OCI-LY1 (cell line): ENCODE data around the gene KIF23.
A peak's percentile ranks its signal among the peaks of the same experiment; 100 is the strongest.

Experiments
- H2AFZ ChIP-seq: fragments of 200-600 bp; sonication (generic), shearing (Covaris generic); 2 replicates; pipeline ENCODE4 v1.6.0; 2014; ENCODE audit warnings: antibody characterized with exemption, mild to moderate bottlenecking, low read length
- H3F3A ChIP-seq: fragments of 200-600 bp; sonication (generic), shearing (Covaris generic); 2 replicates; pipeline ENCODE4 v1.6.0; 2014; ENCODE audit warnings: mild to moderate bottlenecking, antibody characterized with exemption, low read length, moderate library complexity; ENCODE audit not compliant: insufficient read depth
- H3K27ac ChIP-seq: fragments of 200-600 bp; sonication (generic); 2 replicates; pipeline ENCODE4 v1.5.1; 2014; ENCODE audit warnings: low read length, mixed run types, mild to moderate bottlenecking, low read depth; ENCODE audit not compliant: poor library complexity, severe bottlenecking
- H3K27me3 ChIP-seq: fragments of 200-600 bp; sonication (generic); 2 replicates; pipeline ENCODE4 v1.6.0; 2014; ENCODE audit warnings: antibody characterized with exemption, mild to moderate bottlenecking, low read length, moderate library complexity; ENCODE audit not compliant: insufficient read depth
- H3K36me3 ChIP-seq: fragments of 200-600 bp; sonication (generic); 2 replicates; pipeline ENCODE4 v1.6.1; 2014; ENCODE audit warnings: mild to moderate bottlenecking, antibody characterized with exemption, low read length, moderate library complexity, mixed read lengths; ENCODE audit not compliant: insufficient read depth
- H3K4me1 ChIP-seq: fragments of 200-600 bp; sonication (generic); 2 replicates; pipeline ENCODE4 v1.5.1; 2014; ENCODE audit warnings: mild to moderate bottlenecking, low read length, moderate library complexity; ENCODE audit not compliant: insufficient read depth, severe bottlenecking
- H3K4me2 ChIP-seq: fragments of 200-600 bp; sonication (generic), shearing (Covaris generic); 2 replicates; pipeline ENCODE4 v1.6.1; 2014; ENCODE audit warnings: low read length
- H3K4me3 ChIP-seq: fragments of 200-600 bp; sonication (generic); 2 replicates; pipeline ENCODE4 v1.5.1; 2014; ENCODE audit warnings: low read length, low read depth, mild to moderate bottlenecking, mixed read lengths; ENCODE audit not compliant: poor library complexity, severe bottlenecking
- H3K79me2 ChIP-seq: fragments of 200-600 bp; shearing (Covaris generic); 2 replicates; pipeline ENCODE4 v1.6.1; 2016; ENCODE audit warnings: mixed run types, low read length, mixed read lengths; ENCODE audit not compliant: insufficient read depth
- H3K9ac ChIP-seq: fragments of 200-600 bp; sonication (generic), shearing (Covaris generic); 2 replicates; pipeline ENCODE4 v1.6.1; 2014; ENCODE audit warnings: mild to moderate bottlenecking, low read length, mixed read lengths
- H3K9me2 ChIP-seq: fragments of 200-600 bp; sonication (generic), shearing (Covaris generic); 2 replicates; pipeline ENCODE4 v1.6.1; 2014; ENCODE audit warnings: low read depth, mild to moderate bottlenecking, low read length, mixed read lengths
- H3K9me3 ChIP-seq: fragments of 200-600 bp; shearing (Covaris generic); 2 replicates; pipeline ENCODE4 v1.6.1; 2014; ENCODE audit warnings: low read length, mixed read lengths
- H4K20me1 ChIP-seq: fragments of 200-600 bp; sonication (generic), shearing (Covaris generic); 2 replicates; pipeline ENCODE4 v1.6.0; 2016; ENCODE audit warnings: mild to moderate bottlenecking, low read length; ENCODE audit not compliant: insufficient read depth
- EZH2 ChIP-seq: fragments of 200-600 bp; sonication (generic), shearing (Covaris generic); IDR thresholded peaks from 2 replicates; pipeline ENCODE4 v1.8.0; 2017; ENCODE audit warnings: borderline replicate concordance, mixed run types, mild to moderate bottlenecking, antibody characterized with exemption, low read length, moderate library complexity, mixed read lengths
- TF ChIP-seq, protein P1 (sequence below): fragments of 200-600 bp; sonication (generic), shearing (Covaris generic); IDR thresholded peaks from 2 replicates; pipeline ENCODE4 v1.5.1; 2017; ENCODE audit warnings: mild to moderate bottlenecking, antibody characterized with exemption, low read length, moderate library complexity, mixed read lengths

Gene KIF23

GRCh38 chr15:69394556-69395282 lies 19.4 kb upstream of the KIF23 start:
- Histone ChIP-seq H3K9me2 (no peaks in the 10 kb centered on the region), H2AFZ (no peak overlapping the region), H3F3A (no peaks in the 10 kb centered on the region), H3K4me3 (peak overlapping the region; percentile 24), H3K79me2 (no peaks in the 10 kb centered on the region), H3K9me3 (no peaks in the 10 kb centered on the region), H3K27me3 (no peaks in the 10 kb centered on the region), H3K9ac (no peak overlapping the region; the same call in 1 of the 2 replicates), H3K4me1 (peaks cover 4% of the 10 kb centered on the region), H4K20me1 (no peaks in the 10 kb centered on the region), H3K36me3 (no peaks in the 10 kb centered on the region), H3K27ac (no peak overlapping the region), H3K4me2 (peak overlapping the region; percentile 48)
- no peak for TF ChIP-seq EZH2
- TF ChIP-seq, protein P1, sequence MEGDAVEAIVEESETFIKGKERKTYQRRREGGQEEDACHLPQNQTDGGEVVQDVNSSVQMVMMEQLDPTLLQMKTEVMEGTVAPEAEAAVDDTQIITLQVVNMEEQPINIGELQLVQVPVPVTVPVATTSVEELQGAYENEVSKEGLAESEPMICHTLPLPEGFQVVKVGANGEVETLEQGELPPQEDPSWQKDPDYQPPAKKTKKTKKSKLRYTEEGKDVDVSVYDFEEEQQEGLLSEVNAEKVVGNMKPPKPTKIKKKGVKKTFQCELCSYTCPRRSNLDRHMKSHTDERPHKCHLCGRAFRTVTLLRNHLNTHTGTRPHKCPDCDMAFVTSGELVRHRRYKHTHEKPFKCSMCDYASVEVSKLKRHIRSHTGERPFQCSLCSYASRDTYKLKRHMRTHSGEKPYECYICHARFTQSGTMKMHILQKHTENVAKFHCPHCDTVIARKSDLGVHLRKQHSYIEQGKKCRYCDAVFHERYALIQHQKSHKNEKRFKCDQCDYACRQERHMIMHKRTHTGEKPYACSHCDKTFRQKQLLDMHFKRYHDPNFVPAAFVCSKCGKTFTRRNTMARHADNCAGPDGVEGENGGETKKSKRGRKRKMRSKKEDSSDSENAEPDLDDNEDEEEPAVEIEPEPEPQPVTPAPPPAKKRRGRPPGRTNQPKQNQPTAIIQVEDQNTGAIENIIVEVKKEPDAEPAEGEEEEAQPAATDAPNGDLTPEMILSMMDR, result peak; percentile 87

GRCh38 chr15:69395460-69395859 lies 18.7 kb upstream of the KIF23 start:
- no peaks in the 10 kb centered on the region for H3K36me3 ChIP-seq
- no peak overlapping the region for H3K27ac ChIP-seq
- no peak overlapping the region for H3K4me3 ChIP-seq
- no peaks in the 10 kb centered on the region for H4K20me1 ChIP-seq
- no peaks in the 10 kb centered on the region for H3F3A ChIP-seq
- H3K4me1 ChIP-seq, result peaks cover 4% of the 10 kb centered on the region
- TF ChIP-seq, protein P1, result no peak
- no peak for TF ChIP-seq EZH2
- H3K9me2 ChIP-seq, result no peaks in the 10 kb centered on the region
- no peak overlapping the region for H3K4me2 ChIP-seq
- H2AFZ ChIP-seq, result no peak overlapping the region
- no peak overlapping the region for H3K9ac ChIP-seq
- H3K9me3 ChIP-seq, result no peaks in the 10 kb centered on the region
- H3K79me2 ChIP-seq, result no peaks in the 10 kb centered on the region
- no peaks in the 10 kb centered on the region for H3K27me3 ChIP-seq

- no peaks in the 10 kb centered on the region for H3K9me2 ChIP-seq
- no peaks in the 10 kb centered on the region for H3K9me3 ChIP-seq
Measured at GRCh38 chr15:69395991-69396390, 18.2 kb upstream of the KIF23 start.

More at GRCh38 chr15:69395991-69396390, 18.2 kb upstream of the KIF23 start:
- Histone ChIP-seq H3K4me2 (no peak overlapping the region), H4K20me1 (no peaks in the 10 kb centered on the region), H3K4me3 (no peak overlapping the region), H3K36me3 (no peaks in the 10 kb centered on the region), H3K4me1 (peaks cover 4% of the 10 kb centered on the region), H3K27ac (no peak overlapping the region), H3F3A (no peaks in the 10 kb centered on the region), H3K27me3 (no peaks in the 10 kb centered on the region), H2AFZ (no peak overlapping the region), H3K9ac (no peak overlapping the region), H3K79me2 (no peaks in the 10 kb centered on the region)
- no peak for TF ChIP-seq EZH2
- TF ChIP-seq, protein P1, result no peak
